ENCODE data around the gene TPCN2.

Gene TPCN2

GRCh38 chr11:69114362-69114761 lies 65.6 kb downstream of the TPCN2 start:
- no peaks in the 10 kb centered on the region for H3K36me3 ChIP-seq (ENCODE audit: insufficient read depth)
- H2AFZ ChIP-seq (ENCODE audit: low read depth): no peak overlapping the region
- H3K9ac ChIP-seq: no peak overlapping the region
- H3K79me2 ChIP-seq (ENCODE audit: insufficient read depth, low read depth): no peaks in the 10 kb centered on the region
- TF ChIP-seq CTCF (conservative IDR thresholded peaks at IDR 0.05; ENCODE audit: low read depth, low read length): no peak
- H3K4me1 ChIP-seq (ENCODE audit: low read depth, poor library complexity, severe bottlenecking): no peaks in the 10 kb centered on the region
- H3K27me3 ChIP-seq (ENCODE audit: insufficient read depth, low read depth): peaks cover 28% of the 10 kb centered on the region; the same call in 1 of the 2 replicates
- H4K20me1 ChIP-seq (ENCODE audit: insufficient read depth): no peaks in the 10 kb centered on the region
- no peak overlapping the region for H3K4me2 ChIP-seq
- no peak overlapping the region for H3K4me3 ChIP-seq (IDR thresholded peaks at IDR 0.05; ENCODE audit: insufficient read depth, low read depth, low read length)
- no peak overlapping the region for H3K27ac ChIP-seq

- Histone ChIP-seq H3K4me1 (ENCODE audit: low read depth, poor library complexity, severe bottlenecking) (no peaks in the 10 kb centered on the region), H4K20me1 (ENCODE audit: insufficient read depth) (no peaks in the 10 kb centered on the region), H3K36me3 (ENCODE audit: insufficient read depth) (no peaks in the 10 kb centered on the region), H3K4me2 (no peak overlapping the region), H3K4me3 (IDR thresholded peaks at IDR 0.05; ENCODE audit: insufficient read depth, low read depth, low read length) (no peak overlapping the region), H2AFZ (ENCODE audit: low read depth) (no peak overlapping the region), H3K27me3 (ENCODE audit: insufficient read depth, low read depth) (peaks cover 28% of the 10 kb centered on the region; the same call in 1 of the 2 replicates), H3K27ac (no peak overlapping the region), H3K9ac (no peak overlapping the region), H3K79me2 (ENCODE audit: insufficient read depth, low read depth) (no peaks in the 10 kb centered on the region)
- TF ChIP-seq CTCF (conservative IDR thresholded peaks at IDR 0.05; ENCODE audit: low read depth, low read length): no peak
Observed at GRCh38 chr11:69114811-69115523, 66.2 kb downstream of the TPCN2 start.

DNA sequence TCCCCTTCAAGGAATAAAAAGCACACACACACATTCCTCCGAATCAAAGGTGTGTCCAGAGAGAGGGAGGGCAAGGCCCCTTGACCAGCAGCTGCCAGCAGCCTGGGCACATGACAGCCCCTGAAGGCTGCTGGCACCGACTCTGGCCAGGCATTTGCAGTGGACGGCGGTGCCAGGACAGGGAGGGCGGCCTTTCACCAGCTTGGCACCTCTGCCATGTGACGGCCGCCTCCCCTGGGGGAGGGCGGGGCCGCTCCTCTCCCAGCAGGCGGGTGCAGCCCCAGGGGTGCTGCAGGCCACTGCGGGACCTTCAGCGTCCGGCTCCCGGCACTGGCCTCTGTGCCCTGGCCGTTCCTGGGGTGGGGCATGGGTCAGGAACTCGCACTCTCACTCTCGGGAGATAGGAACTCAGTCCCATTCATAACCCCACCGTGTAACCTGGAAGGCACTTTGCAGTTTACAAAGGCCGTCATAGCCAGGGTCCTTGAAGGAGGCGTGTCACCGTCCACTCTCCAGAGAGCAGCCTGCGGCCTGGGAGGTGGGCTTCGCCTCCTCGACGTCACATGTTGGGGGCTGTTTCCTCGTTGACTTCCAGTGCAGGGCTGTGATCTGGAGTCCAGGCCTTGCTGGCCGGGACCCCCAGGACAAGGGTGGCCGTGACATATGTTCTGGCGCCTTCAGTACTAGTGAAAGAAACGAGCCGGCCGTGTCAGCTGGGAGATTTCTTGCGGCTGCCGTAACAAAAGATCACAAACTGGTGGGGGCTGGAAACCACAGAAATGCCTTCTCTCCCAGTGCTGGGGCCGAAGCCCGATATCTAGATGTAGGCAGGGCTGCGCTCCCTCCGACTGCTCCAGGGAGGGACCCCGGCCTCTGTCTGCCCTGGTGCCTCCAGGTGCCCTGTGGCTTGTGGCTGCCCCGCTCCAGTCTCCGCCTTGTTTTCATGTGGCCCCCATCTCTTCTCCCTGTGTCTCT lies 67.1 kb downstream of the TPCN2 start:
- no peaks in the 10 kb centered on the region for H3K4me1 ChIP-seq (ENCODE audit: low read depth, poor library complexity, severe bottlenecking)
- H3K27me3 ChIP-seq (ENCODE audit: insufficient read depth, low read depth): peaks cover 33% of the 10 kb centered on the region; the same call in 1 of the 2 replicates
- H3K9ac ChIP-seq: no peak overlapping the region
- no peak overlapping the region for H2AFZ ChIP-seq (ENCODE audit: low read depth)
- no peak overlapping the region for H3K4me3 ChIP-seq (IDR thresholded peaks at IDR 0.05; ENCODE audit: insufficient read depth, low read depth, low read length)
- no peaks in the 10 kb centered on the region for H3K79me2 ChIP-seq (ENCODE audit: insufficient read depth, low read depth)
- H4K20me1 ChIP-seq (ENCODE audit: insufficient read depth): no peaks in the 10 kb centered on the region
- no peak for TF ChIP-seq CTCF (conservative IDR thresholded peaks at IDR 0.05; ENCODE audit: low read depth, low read length)
- no peak overlapping the region for H3K27ac ChIP-seq
- no peak overlapping the region for H3K4me2 ChIP-seq
- no peaks in the 10 kb centered on the region for H3K36me3 ChIP-seq (ENCODE audit: insufficient read depth)

GRCh38 chr11:69116671-69117070 lies 67.9 kb downstream of the TPCN2 start:
- no peak overlapping the region for H3K9ac ChIP-seq
- no peak overlapping the region for H2AFZ ChIP-seq (ENCODE audit: low read depth)
- peaks cover 28% of the 10 kb centered on the region; the same call in 1 of the 2 replicates for H3K27me3 ChIP-seq (ENCODE audit: insufficient read depth, low read depth)
- no peaks in the 10 kb centered on the region for H3K79me2 ChIP-seq (ENCODE audit: insufficient read depth, low read depth)
- H3K4me3 ChIP-seq (IDR thresholded peaks at IDR 0.05; ENCODE audit: insufficient read depth, low read depth, low read length): no peak overlapping the region
- no peak for TF ChIP-seq CTCF (conservative IDR thresholded peaks at IDR 0.05; ENCODE audit: low read depth, low read length)
- H3K4me1 ChIP-seq (ENCODE audit: low read depth, poor library complexity, severe bottlenecking): no peaks in the 10 kb centered on the region
- H3K36me3 ChIP-seq (ENCODE audit: insufficient read depth): no peaks in the 10 kb centered on the region
- no peak overlapping the region for H3K4me2 ChIP-seq
- H3K27ac ChIP-seq: no peak overlapping the region
- H4K20me1 ChIP-seq (ENCODE audit: insufficient read depth): no peaks in the 10 kb centered on the region

All from KMS-11 (cell line).